Stimulated activated naive CD8-positive, alpha-beta T cell treated with anti-CD3 and anti-CD28 coated beads, Interleukin-15, Interleukin-2, amounts not matched to agents 100 ng/mL and 50 ng/mL, for 24 hours (primary cell): ENCODE measurements around the gene ARHGEF7.

Experiments
- H3K27ac Mint-ChIP-seq: one replicate; pipeline ENCODE4 v1.8.0; 2021; ENCODE audit warnings: mild to moderate bottlenecking, mixed read lengths
- H3K27me3 Mint-ChIP-seq: one replicate; pipeline ENCODE4 v1.8.0; 2021; ENCODE audit warnings: mixed read lengths
- H3K36me3 Mint-ChIP-seq: one replicate; pipeline ENCODE4 v1.8.0; 2021; ENCODE audit warnings: low read depth, mixed read lengths
- H3K4me1 Mint-ChIP-seq: one replicate; pipeline ENCODE4 v1.8.0; 2021; ENCODE audit warnings: low read depth, mixed read lengths
- H3K4me3 Mint-ChIP-seq: one replicate; pipeline ENCODE4 v1.8.0; 2021; ENCODE audit warnings: mild to moderate bottlenecking, mixed read lengths
- H3K9me3 Mint-ChIP-seq: one replicate; pipeline ENCODE4 v1.8.0; 2021; ENCODE audit warnings: mixed read lengths

The ARHGEF7 gene

DNA sequence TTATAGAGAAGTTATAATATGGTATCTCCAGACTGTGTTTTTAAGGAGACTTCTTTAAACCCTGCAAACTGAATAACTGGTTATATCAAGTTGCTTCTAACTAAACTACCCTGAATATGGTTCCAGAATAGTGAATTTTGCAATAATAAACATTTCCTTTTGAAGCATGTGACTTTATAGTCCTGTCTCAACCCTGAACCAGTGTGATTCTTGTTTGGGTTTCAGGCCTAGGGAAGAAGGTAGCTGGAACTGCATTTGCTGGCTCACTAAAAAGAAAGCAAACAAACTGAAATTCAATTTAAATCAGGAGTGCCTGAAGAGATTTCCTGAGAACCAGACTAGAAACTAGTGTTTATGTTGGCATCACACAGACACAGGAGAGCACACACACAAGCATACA is 4.9 kb downstream of the ARHGEF7 start:
- Mint-ChIP-seq H3K27ac (no peak overlapping the region), H3K9me3 (no peaks in the 10 kb centered on the region), H3K4me3 (no peak overlapping the region), H3K4me1 (peaks cover 5% of the 10 kb centered on the region), H3K27me3 (peaks cover 46% of the 10 kb centered on the region), H3K36me3 (no peaks in the 10 kb centered on the region)

GRCh38 chr13:111120422-111120821 is 5.3 kb downstream of the ARHGEF7 start:
- H3K27ac Mint-ChIP-seq: no peak overlapping the region
- peaks cover 5% of the 10 kb centered on the region for H3K4me1 Mint-ChIP-seq
- no peaks in the 10 kb centered on the region for H3K36me3 Mint-ChIP-seq
- no peak overlapping the region for H3K4me3 Mint-ChIP-seq
- H3K9me3 Mint-ChIP-seq: no peaks in the 10 kb centered on the region
- H3K27me3 Mint-ChIP-seq: peaks cover 47% of the 10 kb centered on the region

DNA sequence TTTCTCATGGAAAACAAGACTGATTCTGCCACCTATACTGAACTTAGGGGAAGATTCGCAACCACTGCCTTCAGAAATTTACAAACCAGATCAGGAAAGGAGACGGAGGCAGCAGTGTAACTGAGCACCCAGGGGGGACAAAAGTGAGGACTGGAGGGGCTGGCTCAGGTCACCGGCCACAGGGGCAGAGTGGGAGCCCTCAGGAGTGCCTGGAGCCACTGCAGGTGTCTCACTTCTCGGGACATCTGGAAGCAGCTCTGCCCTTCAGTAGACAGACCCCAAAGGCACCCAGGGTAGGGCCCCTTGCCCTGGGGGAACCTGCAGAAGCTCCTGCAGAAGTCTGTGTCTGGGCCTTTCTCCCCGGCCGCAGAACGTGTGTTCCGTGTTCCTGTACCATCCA is 5.8 kb downstream of the ARHGEF7 start:
- Mint-ChIP-seq H3K27me3 (peaks cover 45% of the 10 kb centered on the region), H3K36me3 (no peaks in the 10 kb centered on the region), H3K4me1 (peaks cover 4% of the 10 kb centered on the region)

DNA sequence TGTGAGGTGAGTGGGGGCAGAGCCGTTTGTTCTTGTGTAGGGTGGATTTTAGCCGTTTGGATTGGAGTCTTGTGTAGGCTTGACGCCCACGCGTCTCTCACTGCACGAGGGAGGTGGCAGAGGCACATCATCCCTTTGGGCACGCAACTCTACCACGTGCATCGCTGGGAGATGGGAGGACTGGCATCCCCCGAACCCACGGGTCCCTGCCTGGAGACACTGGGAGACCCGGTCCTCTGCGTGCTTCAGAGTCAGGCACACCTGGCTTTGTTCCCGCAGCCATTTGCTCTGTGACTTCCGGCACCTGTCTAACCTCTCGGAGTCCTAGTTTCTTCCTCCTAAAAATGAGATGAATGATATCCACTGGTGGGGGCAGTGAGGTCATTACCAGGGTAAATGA is 6.4 kb downstream of the ARHGEF7 start:
- Mint-ChIP-seq H3K4me1 (no peaks in the 10 kb centered on the region), H3K27me3 (peaks cover 40% of the 10 kb centered on the region)

More for the DNA sequence above, 5.8 kb downstream of the ARHGEF7 start:
- Mint-ChIP-seq H3K27ac (no peak overlapping the region), H3K9me3 (no peaks in the 10 kb centered on the region), H3K4me3 (no peak overlapping the region)

DNA sequence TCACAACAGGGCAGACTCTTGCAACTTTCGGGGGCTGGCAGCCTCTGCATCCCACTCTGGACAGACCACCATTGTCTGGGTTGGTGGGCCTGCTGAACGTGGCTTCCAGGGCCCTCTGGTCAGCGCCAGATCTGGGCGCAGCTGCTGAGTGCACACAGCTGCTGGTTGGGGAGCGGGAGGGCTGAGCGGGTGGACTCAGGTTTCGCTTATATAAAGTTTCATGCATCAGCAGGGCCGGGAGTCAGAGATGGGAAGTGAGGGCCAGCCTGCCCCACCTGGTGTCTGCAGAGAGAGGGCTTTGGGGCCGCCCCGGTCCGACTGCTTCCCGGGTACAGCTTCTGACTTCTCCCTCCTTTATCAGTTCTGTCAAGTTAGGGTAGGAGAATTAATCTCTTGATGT is 6.9 kb downstream of the ARHGEF7 start:
- H3K27me3 Mint-ChIP-seq: peaks cover 39% of the 10 kb centered on the region
- H3K4me1 Mint-ChIP-seq: no peaks in the 10 kb centered on the region
- H3K36me3 Mint-ChIP-seq: no peaks in the 10 kb centered on the region
- no peaks in the 10 kb centered on the region for H3K9me3 Mint-ChIP-seq
- no peak overlapping the region for H3K4me3 Mint-ChIP-seq
- no peak overlapping the region for H3K27ac Mint-ChIP-seq

More for the DNA sequence above, 6.4 kb downstream of the ARHGEF7 start:
- H3K27ac Mint-ChIP-seq: no peak overlapping the region
- no peak overlapping the region for H3K4me3 Mint-ChIP-seq
- no peaks in the 10 kb centered on the region for H3K9me3 Mint-ChIP-seq
- no peaks in the 10 kb centered on the region for H3K36me3 Mint-ChIP-seq

GRCh38 chr13:111122631-111123030 is 7.5 kb downstream of the ARHGEF7 start:
- Mint-ChIP-seq H3K27me3 (peaks cover 34% of the 10 kb centered on the region), H3K9me3 (no peaks in the 10 kb centered on the region), H3K4me1 (no peaks in the 10 kb centered on the region), H3K36me3 (no peaks in the 10 kb centered on the region), H3K4me3 (no peak overlapping the region), H3K27ac (no peak overlapping the region)

DNA sequence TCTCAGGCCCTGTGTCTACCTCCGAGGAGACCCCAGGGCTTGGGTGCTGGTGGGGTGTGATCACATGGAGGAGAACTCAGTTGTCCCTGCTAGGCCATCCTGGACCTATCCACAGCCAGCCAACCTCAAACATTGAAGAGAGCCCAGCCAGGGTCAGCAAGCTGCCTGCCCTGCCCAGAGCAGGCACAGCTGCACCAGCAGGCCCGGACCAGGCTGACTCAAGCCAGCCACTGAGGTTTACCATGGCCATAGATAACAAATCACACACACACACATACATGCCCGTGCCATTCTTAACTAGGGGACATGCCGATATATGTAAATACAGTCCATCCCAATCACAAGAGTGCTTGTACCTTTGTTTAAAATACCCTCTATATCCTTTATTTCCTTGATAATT is 8.1 kb downstream of the ARHGEF7 start:
- Mint-ChIP-seq H3K4me1 (no peaks in the 10 kb centered on the region), H3K27ac (no peak overlapping the region), H3K9me3 (no peaks in the 10 kb centered on the region), H3K27me3 (peaks cover 28% of the 10 kb centered on the region), H3K4me3 (no peak overlapping the region), H3K36me3 (no peaks in the 10 kb centered on the region)

GRCh38 chr13:111123649-111124048 is 8.5 kb downstream of the ARHGEF7 start:
- H3K4me3 Mint-ChIP-seq: no peak overlapping the region
- no peaks in the 10 kb centered on the region for H3K4me1 Mint-ChIP-seq
- H3K27me3 Mint-ChIP-seq: peaks cover 25% of the 10 kb centered on the region
- no peaks in the 10 kb centered on the region for H3K36me3 Mint-ChIP-seq
- no peaks in the 10 kb centered on the region for H3K9me3 Mint-ChIP-seq
- H3K27ac Mint-ChIP-seq: no peak overlapping the region

DNA sequence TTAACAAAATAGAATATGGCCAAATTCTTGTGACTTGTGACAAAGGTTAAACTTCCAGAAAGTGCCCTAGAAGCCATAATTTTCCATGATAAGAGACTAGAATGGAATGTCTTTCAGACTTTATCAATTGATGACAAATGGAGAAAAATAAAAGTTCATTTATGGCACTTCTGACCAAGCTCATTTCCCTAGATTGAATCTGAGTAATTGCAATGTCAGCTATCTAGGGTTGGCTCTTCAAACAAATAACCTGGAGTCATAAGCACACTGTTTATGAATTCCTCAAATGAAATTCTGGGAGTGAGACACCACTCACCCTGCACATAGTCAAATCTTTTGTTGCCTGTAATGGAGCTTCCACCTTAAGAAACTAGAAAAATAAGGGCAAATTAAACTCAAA is 11.4 kb downstream of the ARHGEF7 start:
- Mint-ChIP-seq H3K9me3 (no peaks in the 10 kb centered on the region), H3K27ac (no peak overlapping the region)

DNA sequence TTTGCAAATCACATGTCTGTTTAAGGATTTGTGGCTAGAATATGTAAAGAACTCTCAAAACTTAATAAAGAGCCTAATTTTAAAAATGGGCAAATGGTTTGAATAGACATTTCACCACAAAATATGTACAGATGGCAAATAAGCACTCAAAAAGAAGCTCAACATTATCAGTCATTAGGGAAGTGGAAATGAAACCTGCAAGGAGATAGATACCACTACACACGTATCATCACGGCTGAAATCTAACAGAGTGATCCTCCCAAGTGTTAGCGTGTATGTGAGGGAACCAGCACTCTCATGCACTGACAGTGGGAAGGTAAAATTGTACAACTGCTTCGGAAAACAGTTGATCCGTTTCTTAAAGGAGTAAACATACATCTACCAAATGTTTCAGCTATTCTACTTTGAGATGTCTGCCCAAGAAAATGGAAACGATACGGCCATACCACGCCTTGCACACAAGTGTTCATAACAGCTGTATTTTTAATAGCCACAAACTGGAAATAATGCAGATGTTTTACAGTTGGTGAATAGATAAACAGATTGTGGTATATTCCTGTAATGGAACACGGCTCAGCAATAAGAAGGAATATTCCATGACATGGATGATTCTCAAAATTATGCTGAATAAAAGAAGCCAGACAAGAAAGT is 14.5 kb downstream of the ARHGEF7 start:
- no peaks in the 10 kb centered on the region for H3K4me1 Mint-ChIP-seq
- peaks cover 9% of the 10 kb centered on the region for H3K27me3 Mint-ChIP-seq
- no peaks in the 10 kb centered on the region for H3K36me3 Mint-ChIP-seq
- H3K9me3 Mint-ChIP-seq: no peaks in the 10 kb centered on the region
- no peak overlapping the region for H3K27ac Mint-ChIP-seq
- no peak overlapping the region for H3K4me3 Mint-ChIP-seq

More for the DNA sequence above, 11.4 kb downstream of the ARHGEF7 start:
- H3K27me3 Mint-ChIP-seq: peaks cover 12% of the 10 kb centered on the region
- no peaks in the 10 kb centered on the region for H3K36me3 Mint-ChIP-seq
- H3K4me1 Mint-ChIP-seq: no peaks in the 10 kb centered on the region
- H3K4me3 Mint-ChIP-seq: no peak overlapping the region

- peaks cover 5% of the 10 kb centered on the region for H3K27me3 Mint-ChIP-seq
- no peak overlapping the region for H3K27ac Mint-ChIP-seq
- H3K4me3 Mint-ChIP-seq: no peak overlapping the region
- no peaks in the 10 kb centered on the region for H3K9me3 Mint-ChIP-seq
- H3K4me1 Mint-ChIP-seq: no peaks in the 10 kb centered on the region
- H3K36me3 Mint-ChIP-seq: no peaks in the 10 kb centered on the region
These were observed 15.0 kb downstream of the ARHGEF7 start for GRCh38 chr13:111130116-111130508.

DNA sequence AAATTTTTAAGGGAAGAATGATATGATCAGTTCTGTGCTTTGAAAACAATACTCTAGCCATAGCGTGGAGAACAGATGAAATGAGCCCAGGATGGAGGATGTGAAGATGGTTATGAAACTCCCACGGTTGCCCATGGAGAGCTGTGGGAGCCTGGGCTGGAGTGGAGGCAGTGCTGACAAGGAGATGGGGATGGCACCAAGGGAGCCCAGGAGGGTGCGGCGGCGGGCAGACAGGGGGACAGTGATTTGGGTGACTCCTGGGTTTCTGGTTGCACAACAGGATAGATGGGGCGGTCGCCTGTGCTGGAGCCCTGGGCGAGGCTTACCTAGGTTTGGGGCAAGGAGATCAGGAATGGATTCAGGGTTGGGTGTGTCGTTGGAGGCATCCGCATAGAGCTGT is 15.9 kb downstream of the ARHGEF7 start:
- Mint-ChIP-seq H3K36me3 (no peaks in the 10 kb centered on the region), H3K27ac (no peak overlapping the region), H3K4me3 (no peak overlapping the region), H3K4me1 (no peaks in the 10 kb centered on the region), H3K27me3 (peaks cover 5% of the 10 kb centered on the region), H3K9me3 (no peaks in the 10 kb centered on the region)

DNA sequence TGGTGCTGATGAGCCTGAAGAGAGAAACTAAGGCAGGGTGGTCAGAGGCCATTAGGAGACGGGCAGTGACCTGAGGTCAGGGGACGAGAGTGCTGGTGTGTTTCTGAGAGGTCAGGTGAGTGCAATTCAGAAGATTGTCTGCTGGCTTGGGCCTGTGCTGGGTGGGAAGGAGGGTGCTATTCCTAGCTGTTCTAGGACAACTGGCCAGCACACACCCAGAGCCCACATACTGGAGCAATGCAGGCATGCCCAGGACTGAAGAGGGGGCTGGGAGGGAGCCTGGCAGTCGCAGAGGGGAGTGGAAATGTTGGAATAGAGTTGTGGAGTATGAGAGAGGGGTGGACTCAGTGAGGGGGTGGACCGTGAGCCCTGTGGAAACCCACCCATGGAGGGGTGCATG is 16.5 kb downstream of the ARHGEF7 start:
- Mint-ChIP-seq H3K4me3 (no peak overlapping the region), H3K27ac (no peak overlapping the region), H3K9me3 (no peaks in the 10 kb centered on the region), H3K4me1 (no peaks in the 10 kb centered on the region), H3K36me3 (no peaks in the 10 kb centered on the region), H3K27me3 (peaks cover 6% of the 10 kb centered on the region)

- H3K36me3 Mint-ChIP-seq: no peaks in the 10 kb centered on the region
- H3K9me3 Mint-ChIP-seq: no peaks in the 10 kb centered on the region
- no peak overlapping the region for H3K4me3 Mint-ChIP-seq
- H3K27ac Mint-ChIP-seq: no peak overlapping the region
- H3K27me3 Mint-ChIP-seq: peaks cover 12% of the 10 kb centered on the region
- H3K4me1 Mint-ChIP-seq: no peaks in the 10 kb centered on the region
These were observed 17.8 kb downstream of the ARHGEF7 start for GRCh38 chr13:111132948-111133347.

DNA sequence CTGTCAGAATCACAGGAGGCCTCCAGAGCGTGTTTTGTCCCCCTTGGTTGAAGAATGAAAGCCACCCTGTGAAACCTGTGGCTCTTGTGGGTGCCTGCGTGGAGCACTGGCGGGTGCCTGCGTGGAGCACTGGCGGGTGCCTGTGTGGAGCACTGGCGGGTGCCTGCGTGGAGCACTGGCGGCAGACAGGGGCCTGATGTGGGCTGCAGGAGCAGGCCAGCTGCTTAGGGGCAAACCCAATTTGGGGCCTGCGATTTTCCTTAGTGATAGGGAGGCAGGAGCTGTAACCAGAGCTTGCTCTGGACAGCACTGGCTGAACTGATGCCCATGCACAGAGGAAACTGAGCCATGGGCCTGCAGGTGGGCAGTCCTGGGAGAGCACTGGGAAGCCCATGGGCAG is 24.3 kb downstream of the ARHGEF7 start:
- Mint-ChIP-seq H3K27me3 (peaks cover 23% of the 10 kb centered on the region), H3K27ac (no peak overlapping the region), H3K9me3 (no peaks in the 10 kb centered on the region), H3K4me1 (no peaks in the 10 kb centered on the region), H3K36me3 (no peaks in the 10 kb centered on the region), H3K4me3 (no peak overlapping the region)

DNA sequence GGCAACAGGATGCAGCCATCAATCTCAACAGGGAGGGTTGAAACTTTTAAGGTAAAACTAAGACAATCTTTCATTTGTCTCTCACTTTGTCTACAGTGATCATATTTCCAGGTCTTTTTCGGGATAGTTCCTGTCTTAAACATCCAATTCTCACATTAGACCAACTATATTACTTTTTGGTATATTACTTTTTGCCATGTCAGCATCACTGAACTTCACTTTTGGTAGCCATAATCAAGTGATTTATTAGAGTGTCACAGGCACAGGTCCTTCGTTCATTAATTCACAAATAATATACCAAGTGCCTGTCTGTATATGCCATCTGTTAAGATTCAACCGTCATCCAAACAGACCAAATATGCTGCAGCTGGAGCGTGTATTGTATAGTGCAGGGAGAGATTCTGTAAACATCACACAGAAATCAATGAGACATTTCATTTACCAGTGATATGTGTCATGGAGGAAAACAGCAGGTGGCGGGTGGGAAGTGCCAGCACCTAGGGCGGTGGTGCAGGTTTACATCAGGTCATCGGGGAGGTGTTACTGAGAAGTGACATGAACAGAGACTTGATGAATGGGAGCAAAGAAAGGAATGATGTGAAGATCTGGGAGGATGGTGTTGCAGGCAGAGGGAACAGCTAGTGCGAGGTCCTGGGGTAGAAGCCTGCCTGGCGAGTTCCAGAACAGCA is 24.9 kb downstream of the ARHGEF7 start:
- H3K27ac Mint-ChIP-seq: no peak overlapping the region
- no peaks in the 10 kb centered on the region for H3K4me1 Mint-ChIP-seq
- H3K9me3 Mint-ChIP-seq: no peaks in the 10 kb centered on the region
- peaks cover 28% of the 10 kb centered on the region for H3K27me3 Mint-ChIP-seq
- no peaks in the 10 kb centered on the region for H3K36me3 Mint-ChIP-seq
- H3K4me3 Mint-ChIP-seq: no peak overlapping the region
